ENCODE results near the gene ATP6V0C.
"Not testable (repeated sequence)": the region's sequence is repeated elsewhere in the genome, so short reads cannot be mapped to it uniquely, and the experiment has no call there.

The ATP6V0C gene

GRCh38 chr16:2475413-2476344 is 38.1 kb upstream of the ATP6V0C start:
- DNase-seq = peak; percentile 44

DNA sequence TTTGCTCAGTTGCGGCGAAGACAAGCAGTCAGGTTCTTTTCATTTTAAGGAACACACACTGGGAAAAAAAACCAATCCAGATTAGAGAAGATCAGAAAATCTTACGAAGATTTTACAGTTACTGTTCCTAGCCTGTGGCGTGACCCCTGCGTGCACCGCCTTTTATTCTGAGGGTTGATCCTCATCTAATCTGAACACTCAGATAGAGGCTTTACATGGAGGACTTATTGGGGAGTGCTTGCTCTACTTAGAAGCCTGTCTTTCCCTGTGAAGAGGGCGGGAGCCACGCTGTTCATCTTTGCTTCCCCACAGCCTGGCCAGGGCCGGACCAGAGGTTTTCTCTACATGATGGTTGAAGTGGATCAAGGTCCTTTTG is 37.4 kb upstream of the ATP6V0C start:
- DNase-seq = no peak

DNA sequence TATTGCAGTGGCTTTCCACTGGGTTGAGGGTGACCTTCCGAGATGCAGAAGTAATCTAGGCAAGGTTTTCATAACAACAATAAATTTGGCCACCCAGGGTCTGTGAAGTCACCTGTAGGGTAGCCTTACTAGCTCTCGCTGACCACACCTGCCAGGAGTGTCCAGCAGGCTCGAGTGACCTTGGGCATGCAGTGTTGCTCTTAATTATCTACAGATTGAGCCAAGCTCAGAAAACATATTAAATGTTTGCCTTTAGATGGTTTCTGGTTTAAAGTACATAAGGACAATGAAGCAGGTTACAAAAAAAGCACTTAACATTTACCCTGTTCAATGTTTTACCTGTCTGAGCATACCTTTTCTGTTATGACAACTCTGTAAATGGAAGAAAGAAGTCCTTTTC is 37.0 kb upstream of the ATP6V0C start:
- no peak for DNase-seq

GRCh38 chr16:2477327-2477726 is 36.4 kb upstream of the ATP6V0C start:
- no peak for DNase-seq

GRCh38 chr16:2478279-2478678 is 35.5 kb upstream of the ATP6V0C start:
- DNase-seq = no peak

DNA sequence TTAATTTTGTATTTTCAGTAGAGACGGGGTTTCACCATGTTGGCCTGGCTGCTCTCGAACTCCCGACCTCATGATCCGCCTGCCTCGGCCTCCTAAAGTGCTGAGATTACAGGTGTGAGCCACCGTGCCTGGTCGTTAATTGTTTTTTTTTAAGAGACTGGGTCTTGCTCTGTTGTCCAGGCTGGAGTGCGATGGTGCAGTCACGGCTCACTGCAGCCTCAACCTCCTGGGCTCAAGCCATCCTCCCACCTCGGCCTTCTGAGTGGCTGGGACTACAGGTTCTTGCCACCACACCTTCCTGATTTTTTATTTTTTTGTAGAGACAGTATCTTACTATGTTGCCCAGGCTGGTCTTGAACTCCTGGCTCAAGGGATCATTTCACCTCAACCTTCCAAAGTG is 33.8 kb upstream of the ATP6V0C start:
- not testable (repeated sequence) for DNase-seq

DNA sequence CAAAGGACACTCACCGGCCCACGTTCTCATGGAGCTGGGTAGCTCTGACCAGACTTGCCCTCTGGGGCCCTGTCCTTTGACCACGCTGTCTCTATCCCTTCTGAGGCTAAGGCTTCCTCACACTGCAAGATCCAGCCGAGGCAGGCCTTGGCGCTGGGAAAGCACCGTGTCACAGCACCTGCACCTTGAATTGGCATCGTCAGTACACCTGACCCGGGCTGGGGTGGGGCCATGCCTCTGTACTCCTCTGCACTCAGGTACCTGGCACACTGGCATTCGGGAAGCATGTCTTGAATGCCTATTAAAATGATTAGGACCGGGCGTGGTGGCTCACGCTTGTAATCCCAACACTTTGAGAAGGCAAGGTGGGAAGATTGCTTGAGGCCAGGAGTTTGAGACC is 32.8 kb upstream of the ATP6V0C start:
- no peak for DNase-seq

- DNase-seq = no peak
Measured at GRCh38 chr16:2481676-2482075, 32.1 kb upstream of the ATP6V0C start.

DNA sequence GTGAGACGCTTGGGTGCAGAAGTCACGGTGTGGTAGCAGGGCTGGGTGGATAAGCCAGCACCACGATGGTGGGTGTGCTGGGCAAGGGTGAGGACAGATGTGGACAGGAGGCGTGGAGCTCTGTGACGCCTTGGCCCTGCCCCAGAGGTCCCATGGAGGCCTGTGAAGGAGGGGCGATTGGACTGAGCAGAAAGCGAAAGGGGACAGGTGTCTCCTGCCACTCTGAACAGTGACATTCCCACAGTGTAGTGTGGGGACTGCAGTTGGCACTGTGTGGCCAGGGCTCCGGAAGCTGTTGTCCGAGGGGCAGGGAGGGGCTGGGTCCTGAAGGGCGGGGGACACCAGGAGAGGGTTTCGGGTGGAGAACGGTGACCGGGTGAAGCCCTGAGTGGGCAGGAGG is 31.5 kb upstream of the ATP6V0C start:
- no peak for DNase-seq

GRCh38 chr16:2482708-2483534 is 30.8 kb upstream of the ATP6V0C start:
- peak; percentile 50 for DNase-seq

- no peak for DNase-seq
Measured at GRCh38 chr16:2483939-2484897, 29.5 kb upstream of the ATP6V0C start.

DNA sequence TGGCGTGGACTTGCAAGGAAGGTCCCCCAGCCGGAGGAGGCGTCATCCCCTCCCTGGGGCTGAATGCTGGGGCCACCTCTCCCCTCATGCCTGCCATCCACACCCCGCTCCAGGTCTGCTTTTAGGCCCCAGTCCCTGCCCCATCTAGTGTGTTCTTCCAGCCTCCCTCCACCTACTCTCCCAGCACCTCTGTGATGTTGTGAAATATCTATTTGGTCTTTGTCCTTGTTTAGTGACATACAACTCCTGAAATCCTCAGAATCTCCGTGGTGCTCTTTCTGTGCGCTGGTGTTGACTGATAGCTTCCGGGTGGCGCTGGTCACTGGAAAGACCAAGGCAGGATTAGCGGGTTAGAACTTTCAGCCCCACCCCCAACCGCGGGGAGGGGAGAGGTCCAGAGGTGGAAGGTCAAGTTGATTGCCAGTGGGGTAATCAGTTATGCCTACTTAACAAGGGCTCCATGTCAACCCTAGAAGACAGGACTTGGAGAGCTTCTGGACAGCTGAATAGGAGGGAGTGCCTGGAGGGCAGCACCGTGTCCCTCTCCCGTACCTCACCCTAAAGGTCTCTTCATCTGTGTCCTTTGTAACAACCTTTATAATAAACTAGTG is 28.7 kb upstream of the ATP6V0C start:
- DNase-seq = no peak

GRCh38 chr16:2485811-2486507 is 27.8 kb upstream of the ATP6V0C start:
- no peak for DNase-seq

DNA sequence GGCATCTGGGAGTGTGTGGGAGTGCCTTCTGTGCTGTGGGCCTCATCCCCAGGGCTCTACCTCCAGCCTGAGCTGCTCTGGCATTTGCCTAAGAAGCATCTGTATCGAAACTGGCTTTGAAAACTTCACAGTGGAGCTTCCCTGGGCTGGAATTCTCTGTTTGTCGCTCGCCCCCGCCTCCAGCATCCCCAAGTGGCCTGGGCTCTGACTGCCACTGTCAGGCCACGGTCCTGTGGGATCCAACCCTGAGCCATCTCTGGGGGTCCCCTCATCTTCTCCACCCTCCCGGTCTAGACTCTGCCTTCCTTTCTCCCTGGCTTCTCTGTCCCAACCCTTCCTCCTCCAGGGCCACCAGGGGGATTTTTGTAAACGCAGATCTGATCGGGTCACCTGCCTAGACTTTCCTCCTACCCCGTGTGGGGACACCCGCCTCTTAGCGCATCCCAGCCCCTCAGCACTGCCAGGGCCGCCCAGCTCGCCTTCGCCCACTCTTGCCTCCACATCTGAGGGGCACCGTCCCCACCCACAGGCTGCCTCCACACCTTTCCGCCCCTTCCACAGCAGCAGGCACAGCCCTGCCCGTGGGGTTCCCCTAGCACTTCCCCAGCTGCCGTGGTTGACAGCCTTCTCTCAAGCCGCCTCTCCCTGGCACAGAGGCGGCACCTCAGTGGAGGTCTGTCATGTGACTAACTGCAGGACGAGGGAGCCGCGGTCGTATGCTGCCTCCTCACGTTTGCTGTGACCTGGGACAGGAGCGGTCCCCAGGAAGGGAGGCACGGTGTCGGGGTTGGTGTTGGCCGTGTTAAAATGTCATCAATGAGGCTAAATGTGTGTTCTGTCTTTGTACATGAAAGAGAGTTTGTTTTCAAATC is 26.9 kb upstream of the ATP6V0C start:
- DNase-seq = peak; percentile 31

DNA sequence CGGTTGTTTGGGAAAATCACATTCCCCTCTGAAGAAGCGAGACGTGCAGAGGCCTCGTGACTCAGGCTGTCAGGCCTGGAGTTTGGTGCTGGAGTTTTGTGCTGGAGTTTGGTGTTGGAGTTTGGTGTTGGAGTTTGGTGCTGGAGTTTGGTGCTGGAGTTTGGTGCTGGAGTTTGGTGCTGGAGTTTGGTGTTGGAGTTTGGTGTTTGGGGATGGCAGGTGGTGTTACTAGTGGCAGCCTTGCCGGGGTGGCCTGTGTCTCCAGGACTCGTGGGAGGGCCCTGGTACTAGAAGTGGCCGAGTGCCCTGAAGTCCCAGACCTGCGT is 26.3 kb upstream of the ATP6V0C start:
- no peak for DNase-seq

DNA sequence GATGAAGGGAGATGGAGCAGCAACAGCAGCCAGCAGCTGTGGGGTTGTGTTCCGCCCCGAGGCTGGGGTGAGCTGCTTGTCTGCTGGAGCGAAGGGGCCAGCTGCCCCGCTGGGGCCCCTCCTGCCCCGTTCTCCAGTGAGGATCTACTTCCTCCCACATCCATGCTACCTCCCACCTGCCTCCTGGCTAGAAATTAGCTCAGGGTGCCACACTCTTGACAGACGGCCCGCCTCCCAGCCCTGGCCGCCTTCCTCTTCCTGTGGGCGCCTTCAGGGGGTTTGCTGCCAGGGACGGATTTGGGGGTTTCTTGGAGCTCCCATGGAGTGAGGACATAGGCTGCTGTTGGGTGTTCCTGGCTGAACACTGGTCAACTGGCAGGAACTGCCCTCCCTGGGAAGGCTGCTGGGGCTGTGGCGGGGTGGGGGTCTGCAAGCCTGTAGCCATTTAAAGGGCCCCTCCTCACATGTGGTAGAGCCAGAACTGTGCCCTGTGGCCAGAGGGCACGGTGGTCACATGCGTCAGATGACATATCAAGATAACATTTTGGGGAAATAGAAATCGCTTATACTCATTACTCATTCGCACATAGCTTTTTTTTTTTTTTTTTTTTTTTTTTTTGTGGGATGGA is 25.7 kb upstream of the ATP6V0C start:
- no peak for DNase-seq

GRCh38 chr16:2489581-2489980 is 24.2 kb upstream of the ATP6V0C start:
- no peak for DNase-seq

DNA sequence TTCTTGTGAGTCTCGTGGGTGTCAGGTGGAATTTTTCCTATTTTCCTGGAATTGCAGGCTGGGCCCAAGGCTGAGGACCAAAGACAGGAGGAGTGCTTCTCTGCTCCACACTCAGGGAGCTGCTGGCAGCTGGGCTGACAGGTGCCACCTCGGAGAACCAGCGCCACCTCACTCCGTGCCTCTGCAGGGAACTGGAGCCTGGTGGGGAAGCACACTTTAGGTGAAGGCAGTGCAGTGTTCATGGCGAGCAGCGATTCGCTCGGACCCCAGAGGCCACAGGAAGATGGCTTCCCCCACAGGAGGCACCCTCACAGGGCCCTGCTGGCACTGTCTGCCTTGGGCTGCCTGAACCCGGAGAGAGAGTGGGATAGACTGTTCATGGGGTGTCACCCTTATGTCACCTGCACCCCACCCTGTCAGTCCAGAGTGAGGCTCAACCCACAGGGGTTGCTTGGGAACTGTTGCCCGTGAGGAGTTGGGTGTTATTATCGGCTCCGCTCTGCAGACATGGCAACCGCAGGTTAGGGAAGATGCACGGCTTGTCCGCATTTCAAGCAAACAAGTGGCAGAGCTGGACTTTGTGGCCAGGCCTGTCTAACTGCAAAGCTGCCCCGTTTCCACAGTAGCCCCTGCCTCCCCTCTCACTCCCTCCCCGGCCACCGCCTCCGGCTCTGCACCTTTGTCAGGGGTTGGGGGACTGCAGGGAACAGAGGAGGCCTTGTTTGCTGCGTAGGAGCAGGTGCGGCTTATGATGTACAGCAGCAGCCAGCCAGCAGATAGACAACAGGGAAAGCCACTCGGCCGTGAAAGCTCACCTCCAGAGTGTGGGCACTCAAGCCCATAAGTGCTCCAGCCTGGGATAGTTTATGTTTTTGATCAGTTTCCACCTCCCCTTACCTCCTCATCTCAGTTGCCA is 23.3 kb upstream of the ATP6V0C start:
- peak; percentile 63 for DNase-seq

DNA sequence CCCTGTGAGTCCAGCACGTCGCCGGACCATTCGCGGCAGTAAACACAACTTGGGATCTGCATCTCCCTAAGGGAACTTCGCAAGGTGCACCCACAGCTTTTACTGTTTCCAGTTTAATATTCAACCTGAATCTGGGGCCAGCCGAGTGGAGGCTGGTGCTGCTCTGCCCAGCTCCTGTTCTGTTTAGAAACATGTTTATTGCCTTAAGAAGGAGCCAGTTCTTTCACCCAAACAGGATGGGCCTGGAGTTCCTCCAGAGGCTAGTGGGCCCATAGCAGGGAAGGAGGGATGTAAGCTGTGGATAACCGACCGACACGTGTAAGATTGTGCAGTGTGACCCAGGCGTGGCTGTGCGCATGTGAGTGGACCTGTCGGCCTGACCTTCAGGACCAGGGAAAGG is 21.5 kb upstream of the ATP6V0C start:
- DNase-seq = no peak
